ENCODE data around the gene ARL5A.
"Not testable (repeated sequence)": the region's sequence is repeated elsewhere in the genome, so short reads cannot be mapped to it uniquely, and the experiment has no call there.

- not testable (repeated sequence) for TF ChIP-seq CTCF, EP300, POLR2AphosphoS5, POLR2A (IDR thresholded peaks at IDR 0.05)
These were observed 33.8 kb downstream of the ARL5A start for GRCh38 chr2:151794422-151794821.

All from stomach (tissue), 4 donors.